Body of pancreas (tissue), 4 donors: Measurements from ENCODE around the gene RNF133.

Experiments used
- CTCF ChIP-seq, 7 experiments: fragments of 450-650 bp in 4 of 7; fragments of 200-600 bp in 3 of 7; sonication (generic) in 3 of 7; IDR thresholded peaks; one replicate each; pipeline ENCODE4 v1.5.1; 2016 to 2019; ENCODE audit warnings: antibody characterized with exemption in 7 of 7
- POLR2A ChIP-seq, 3 donors: fragments of 450-650 bp; IDR thresholded peaks; one replicate each; pipeline ENCODE4 v1.6.1; 2016; ENCODE audit warnings: antibody characterized with exemption in 3 of 3, mild to moderate bottlenecking in 2 of 3

- TF ChIP-seq CTCF (IDR thresholded peaks at IDR 0.05): no peak
- no peak for TF ChIP-seq POLR2A (IDR thresholded peaks at IDR 0.05)
These were observed 18.6 kb upstream of the RNF133 start for GRCh38 chr7:122717356-122718089.
